Measurements from ENCODE around the gene PPP2R2C. TPM values are rescaled to one million over a fixed set of nuclear protein-coding genes. Genes with fewer than 3 reads are reported as not detected.

PPP2R2C gene
- total RNA-seq, 4 donors from 2014 or later, result 0.50 to 2.7 (median 1.4) TPM

GRCh38 chr4:6351246-6352000 lies 121.0 kb downstream of the PPP2R2C start:
- H3K4me3 ChIP-seq, result no peak overlapping the region
- peaks cover 0 to 74% (median 0%) of the 10 kb centered on the region in 4 donors for H3K27me3 ChIP-seq
- H3K9me3 ChIP-seq, result no peaks in the 10 kb centered on the region
- H3K36me3 ChIP-seq, result no peaks in the 10 kb centered on the region
- 96% methylated on average over 19 of the region's 22 CpGs for WGBS
- TF ChIP-seq EP300 (IDR thresholded peaks at IDR 0.05) (no peak), CTCF (IDR thresholded peaks at IDR 0.05) (no peak), POLR2A (IDR thresholded peaks at IDR 0.05; ENCODE audit: low read depth) (no peak), POLR2AphosphoS5 (IDR thresholded peaks at IDR 0.05) (no peak)
- no peak overlapping the region for H3K27ac ChIP-seq (replicated peaks in 1 of 4)
- H3K4me1 ChIP-seq, result no peaks in the 10 kb centered on the region
- no peak for DNase-seq (ENCODE audit: extremely low spot score)
- intact Hi-C loops (cut with DNase I), result no loop called here

- Histone ChIP-seq H3K27ac (replicated peaks in 1 of 4) (no peak overlapping the region), H3K4me1 (no peaks in the 10 kb centered on the region), H3K9me3 (no peaks in the 10 kb centered on the region), H3K4me3 (no peak overlapping the region), H3K36me3 (no peaks in the 10 kb centered on the region), H3K27me3 (peaks cover 0 to 75% (median 0%) of the 10 kb centered on the region in 4 donors)
- intact Hi-C loops (cut with DNase I), result no loop called here
- DNase-seq (ENCODE audit: extremely low spot score), result no peak
- WGBS, result 68% methylated on average over 6 of the region's 8 CpGs
- no peak for TF ChIP-seq CTCF (IDR thresholded peaks at IDR 0.05)
- TF ChIP-seq POLR2A (IDR thresholded peaks at IDR 0.05; ENCODE audit: low read depth), result no peak
- TF ChIP-seq EP300 (IDR thresholded peaks at IDR 0.05), result no peak
- no peak for TF ChIP-seq POLR2AphosphoS5 (IDR thresholded peaks at IDR 0.05)
Measured at GRCh38 chr4:6350646-6351045, 121.8 kb downstream of the PPP2R2C start.

GRCh38 chr4:6349896-6350603 lies 122.4 kb downstream of the PPP2R2C start:
- Histone ChIP-seq H3K27me3 (peaks cover 0 to 75% (median 0%) of the 10 kb centered on the region in 4 donors), H3K4me1 (no peaks in the 10 kb centered on the region), H3K36me3 (no peaks in the 10 kb centered on the region), H3K27ac (replicated peaks in 1 of 4) (no peak overlapping the region), H3K4me3 (no peak overlapping the region), H3K9me3 (no peaks in the 10 kb centered on the region)
- TF ChIP-seq EP300 (IDR thresholded peaks at IDR 0.05), result no peak
- no peak for TF ChIP-seq CTCF (IDR thresholded peaks at IDR 0.05)
- intact Hi-C loops (cut with DNase I), result no loop called here
- DNase-seq (ENCODE audit: extremely low spot score), result no peak
- 64% methylated on average over 19 of the region's 19 CpGs for WGBS

- Histone ChIP-seq H3K4me3 (no peak overlapping the region), H3K27ac (replicated peaks in 1 of 4) (no peak overlapping the region), H3K27me3 (peaks cover 0 to 66% (median 0%) of the 10 kb centered on the region in 4 donors), H3K36me3 (no peaks in the 10 kb centered on the region), H3K9me3 (no peaks in the 10 kb centered on the region), H3K4me1 (no peaks in the 10 kb centered on the region)
- TF ChIP-seq EP300 (IDR thresholded peaks at IDR 0.05) (no peak), CTCF (IDR thresholded peaks at IDR 0.05) (no peak), POLR2AphosphoS5 (IDR thresholded peaks at IDR 0.05) (no peak)
- DNase-seq (ENCODE audit: extremely low spot score), result no peak
- WGBS, result 90% methylated on average over 4 of the region's 4 CpGs
- intact Hi-C loops (cut with DNase I), result no loop called here
Measured at GRCh38 chr4:6348408-6348807, 124.0 kb downstream of the PPP2R2C start.
